Naive thymus-derived CD8-positive, alpha-beta T cell (primary cell): ENCODE data around the gene MYO18B. TPM values are rescaled to one million over a fixed set of nuclear protein-coding genes. Genes with fewer than 3 reads are reported as not detected.

Experiments used
- ATAC-seq, 2 donors: fragments of 150-1000 bp; cut with Tn5 transposase in 1 of 2; sonication (Bioruptor Pico), chemical (Tn5 transposase) in 1 of 2; 1 replicate in 1 of 2; 2 replicates in 1 of 2; pipeline ENCODE4 v1.10.0; 2021; ENCODE audit warnings: mild to moderate bottlenecking in 2 of 2, moderate library complexity in 2 of 2
- POLR2A ChIA-PET: fragments of 350-600 bp; sonication (Branson Sonifier 250); formaldehyde crosslinking; loops from one replicate; lab custom pipeline; 2021; ENCODE audit warnings: antibody characterized with exemption; lab: Charles Lee
- DNase-seq, 10 donors: peaks; one replicate each; pipeline versions ENCODE4 v3.0.0 to v3.0.0-alpha.2; 2020 to 2022
- H3K27ac Mint-ChIP-seq, 10 donors: one replicate each; pipeline ENCODE4 v1.8.0; 2020 to 2022; ENCODE audit warnings: mild to moderate bottlenecking in 10 of 10, mixed read lengths in 10 of 10, moderate library complexity in 4 of 10, inconsistent platforms in 1 of 10
- H3K27me3 Mint-ChIP-seq, 5 donors: one replicate each; pipeline ENCODE4 v1.8.0; 2021 to 2022; ENCODE audit warnings: mixed read lengths in 5 of 5
- H3K36me3 Mint-ChIP-seq, 3 donors: one replicate each; pipeline ENCODE4 v1.8.0; 2020 to 2022; ENCODE audit warnings: mixed read lengths in 3 of 3, mild to moderate bottlenecking in 2 of 3, inconsistent platforms in 1 of 3
- H3K4me1 Mint-ChIP-seq, 4 donors: one replicate each; pipeline ENCODE4 v1.8.0; 2021 to 2022; ENCODE audit warnings: mixed read lengths in 4 of 4
- H3K4me3 Mint-ChIP-seq, 10 donors: one replicate each; pipeline ENCODE4 v1.8.0; 2020 to 2022; ENCODE audit warnings: mild to moderate bottlenecking in 10 of 10, mixed read lengths in 10 of 10, moderate library complexity in 6 of 10, inconsistent platforms in 1 of 10
- H3K9me3 Mint-ChIP-seq, 9 donors: one replicate each; pipeline ENCODE4 v1.8.0; 2020 to 2022; ENCODE audit warnings: mixed read lengths in 9 of 9, mild to moderate bottlenecking in 3 of 9, inconsistent platforms in 1 of 9, moderate library complexity in 1 of 9
- polyA plus RNA-seq, 3 donors: library from polyadenylated mRNA; unstranded; fragments of 300-500 nt; fragmentation: Illumina TruSeq; gene quantifications; one replicate each; pipeline ENCODE4 v1.2.3, GENCODE V29; 2021
- total RNA-seq, 8 experiments: library from RNA in 2 of 8; stranded (reverse) in 2 of 8; gene quantifications; one replicate each; pipeline ENCODE4 v1.2.3 and lab custom pipeline; 2021 to 2026

Gene MYO18B
- total and polyA plus RNA-seq, 5 experiments from 2014 or later: 0.14 to 1.4 (median 1.1) TPM; not detected in 2

GRCh38 chr22:26064048-26064447 is 322.1 kb downstream of the MYO18B start:
- H3K27me3 Mint-ChIP-seq: peaks cover 20 to 65% (median 29%) of the 10 kb centered on the region in 5 donors
- H3K36me3 Mint-ChIP-seq: no peaks in the 10 kb centered on the region
- no peak overlapping the region for H3K27ac Mint-ChIP-seq
- POLR2A ChIA-PET: no interaction called here
- ATAC-seq (no peak), DNase-seq (no peak)
- no peaks in the 10 kb centered on the region for H3K4me1 Mint-ChIP-seq
- H3K9me3 Mint-ChIP-seq: peaks cover 0 to 8% (median 0%) of the 10 kb centered on the region in 9 donors
- no peak overlapping the region for H3K4me3 Mint-ChIP-seq

GRCh38 chr22:26065847-26066246 is 323.9 kb downstream of the MYO18B start:
- Mint-ChIP-seq H3K27ac (no peak overlapping the region), H3K36me3 (no peaks in the 10 kb centered on the region), H3K27me3 (peaks cover 21 to 77% (median 25%) of the 10 kb centered on the region in 5 donors), H3K4me3 (no peak overlapping the region), H3K9me3 (peaks cover 0 to 5% (median 0%) of the 10 kb centered on the region in 9 donors), H3K4me1 (no peaks in the 10 kb centered on the region)
- POLR2A ChIA-PET: interaction anchor here (0.7 kb wide), 1 partner anchor 78 kb away, joined by 8 read pairs; no protein-coding TSS in a partner anchor
- no peak for ATAC-seq
- no peak for DNase-seq

- DNase-seq (no peak), ATAC-seq (no peak)
- no peaks in the 10 kb centered on the region for H3K4me1 Mint-ChIP-seq
- H3K27ac Mint-ChIP-seq: no peak overlapping the region
- POLR2A ChIA-PET: no interaction called here
- no peak overlapping the region for H3K4me3 Mint-ChIP-seq
- peaks cover 0 to 5% (median 0%) of the 10 kb centered on the region in 9 donors for H3K9me3 Mint-ChIP-seq
- no peaks in the 10 kb centered on the region for H3K36me3 Mint-ChIP-seq
- H3K27me3 Mint-ChIP-seq: peaks cover 17 to 75% (median 21%) of the 10 kb centered on the region in 5 donors
These were observed 324.5 kb downstream of the MYO18B start for GRCh38 chr22:26066534-26066933.

- H3K36me3 Mint-ChIP-seq: no peaks in the 10 kb centered on the region
- peaks cover 0 to 3% (median 0%) of the 10 kb centered on the region in 9 donors for H3K9me3 Mint-ChIP-seq
- H3K27ac Mint-ChIP-seq: no peak overlapping the region
- POLR2A ChIA-PET: no interaction called here
- ATAC-seq (no peak), DNase-seq (no peak)
- H3K4me1 Mint-ChIP-seq: no peaks in the 10 kb centered on the region
- H3K27me3 Mint-ChIP-seq: peaks cover 14 to 72% (median 21%) of the 10 kb centered on the region in 5 donors
- no peak overlapping the region for H3K4me3 Mint-ChIP-seq
These were observed 326.6 kb downstream of the MYO18B start for GRCh38 chr22:26068571-26068970.

- H3K27ac Mint-ChIP-seq: no peak overlapping the region
- no peak overlapping the region for H3K4me3 Mint-ChIP-seq
- POLR2A ChIA-PET: no interaction called here
- peaks cover 21 to 75% (median 23%) of the 10 kb centered on the region in 5 donors for H3K27me3 Mint-ChIP-seq
- DNase-seq: no peak
- H3K9me3 Mint-ChIP-seq: peaks cover 0 to under 1% (median 0%) of the 10 kb centered on the region in 9 donors
- ATAC-seq: no peak
- H3K36me3 Mint-ChIP-seq: no peaks in the 10 kb centered on the region
- H3K4me1 Mint-ChIP-seq: no peaks in the 10 kb centered on the region
These were observed 330.6 kb downstream of the MYO18B start for GRCh38 chr22:26072621-26073020.

GRCh38 chr22:26075251-26075650 is 333.3 kb downstream of the MYO18B start:
- no peaks in the 10 kb centered on the region for H3K36me3 Mint-ChIP-seq
- DNase-seq (no peak), ATAC-seq (no peak)
- H3K4me3 Mint-ChIP-seq: no peak overlapping the region
- H3K9me3 Mint-ChIP-seq: peaks cover 0 to 6% (median 0%) of the 10 kb centered on the region in 9 donors
- H3K4me1 Mint-ChIP-seq: no peaks in the 10 kb centered on the region
- H3K27me3 Mint-ChIP-seq: peaks cover 19 to 57% (median 25%) of the 10 kb centered on the region in 5 donors
- H3K27ac Mint-ChIP-seq: no peak overlapping the region
- POLR2A ChIA-PET: no interaction called here

- Mint-ChIP-seq H3K27ac (no peak overlapping the region), H3K9me3 (peaks cover 0 to 12% (median 0%) of the 10 kb centered on the region in 9 donors), H3K4me3 (no peak overlapping the region), H3K36me3 (no peaks in the 10 kb centered on the region), H3K4me1 (no peaks in the 10 kb centered on the region), H3K27me3 (peaks cover 9 to 29% (median 17%) of the 10 kb centered on the region in 5 donors)
- DNase-seq: no peak
- no peak for ATAC-seq
- POLR2A ChIA-PET: no interaction called here
These were observed 337.0 kb downstream of the MYO18B start for GRCh38 chr22:26079009-26079408.

Other genes with a start within 250 kb of the MYO18B start
- gene GRK3, start 177.5 kb upstream of the MYO18B start, total RNA-seq: 1 to 10 TPM; 8.5 to 8.8 TPM
- gene GRK3, start 177.5 kb upstream of the MYO18B start, polyA plus RNA-seq: under 1 TPM; 0.19 to 0.77 (median 0.29) TPM